Vagina (tissue), 2 donors: ENCODE measurements around the gene ZNF689. TPM values are rescaled to one million over a fixed set of nuclear protein-coding genes. Genes with fewer than 3 reads are reported as not detected.

Source experiments
- DNase-seq, 2 donors: peaks; one replicate each; pipeline ENCODE4 v3.0.0-alpha.2; 2017; ENCODE audit errors: extremely low spot score in 2 of 2
- H3K27ac ChIP-seq: fragments of 200-600 bp; sonication (generic); one replicate; pipeline ENCODE4 v1.5.1; 2019
- H3K27me3 ChIP-seq: fragments of 200-600 bp; sonication (generic); one replicate; pipeline ENCODE4 v1.5.1; 2019
- H3K36me3 ChIP-seq, 2 donors: fragments of 200-600 bp; sonication (generic); one replicate each; pipeline ENCODE4 v1.5.1; 2017 to 2019
- H3K4me1 ChIP-seq: fragments of 200-600 bp; sonication (generic); one replicate; pipeline ENCODE4 v1.5.1; 2019
- H3K4me3 ChIP-seq, 2 donors: fragments of 200-600 bp; sonication (generic); 1 replicate in 1 of 2; 2 replicates in 1 of 2; pipeline ENCODE4 v1.5.1; 2016 to 2019
- H3K9me3 ChIP-seq: fragments of 200-600 bp; sonication (generic); one replicate; pipeline ENCODE4 v1.5.1; 2019
- CTCF ChIP-seq, 3 experiments: fragments of 450-650 bp in 2 of 3; fragments of 200-600 bp in 1 of 3; sonication (generic) in 1 of 3; IDR thresholded peaks; one replicate each; pipeline ENCODE4 v1.5.1; 2017 to 2019; ENCODE audit warnings: antibody characterized with exemption in 3 of 3, mild to moderate bottlenecking in 2 of 3, moderate library complexity in 2 of 3
- POLR2A ChIP-seq, 2 donors: fragments of 450-650 bp; IDR thresholded peaks; one replicate each; pipeline ENCODE4 v1.6.1; 2017; ENCODE audit warnings: antibody characterized with exemption in 2 of 2, mild to moderate bottlenecking in 2 of 2, moderate library complexity in 2 of 2
- POLR2AphosphoS5 ChIP-seq, 2 donors: sonication (generic); formaldehyde crosslinking; IDR thresholded peaks; one replicate each; pipeline ENCODE4 v1.9.0; 2017; ENCODE audit warnings: antibody characterized with exemption in 2 of 2, mild to moderate bottlenecking in 2 of 2, low read depth in 1 of 2; ENCODE audit not compliant: insufficient read depth in 1 of 2
- intact Hi-C: fragments of 100-400 bp; cut with DNase I; formaldehyde crosslinking; loops from one replicate; pipeline ENCODE4 v1.15.1; 2023
- total RNA-seq: library from RNA; depleted of rRNA; stranded (reverse); fragments of >200 nt; gene quantifications from one replicate; pipeline ENCODE4 v1.2.3, GENCODE V29; 2016

ZNF689 gene
- total RNA-seq, 1 donor from 2014 or later: 7.6 TPM

GRCh38 chr16:30649725-30650368, 39.7 kb upstream of the ZNF689 start:
- TF ChIP-seq POLR2AphosphoS5 (IDR thresholded peaks at IDR 0.05; ENCODE audit: insufficient read depth in 1 of 2, low read depth in 1 of 2) (no peak), POLR2A (IDR thresholded peaks at IDR 0.05) (no peak), CTCF (IDR thresholded peaks at IDR 0.05) (no peak)
- peak overlapping the region; percentile 96 for H3K27ac ChIP-seq
- H3K36me3 ChIP-seq: peaks cover 0 to 24% of the 10 kb centered on the region in 2 donors
- H3K9me3 ChIP-seq: no peaks in the 10 kb centered on the region
- H3K4me1 ChIP-seq: peaks cover 25% of the 10 kb centered on the region
- DNase-seq: no peak
- intact Hi-C loops: no loop called here
- peak overlapping the region; percentile 87 to 97 for H3K4me3 ChIP-seq
- no peaks in the 10 kb centered on the region for H3K27me3 ChIP-seq

GRCh38 chr16:30647274-30647571, 37.0 kb upstream of the ZNF689 start:
- Histone ChIP-seq H3K27ac (no peak overlapping the region), H3K27me3 (no peaks in the 10 kb centered on the region), H3K9me3 (no peaks in the 10 kb centered on the region), H3K36me3 (no peaks in the 10 kb centered on the region), H3K4me3 (no peak overlapping the region), H3K4me1 (peaks cover 17% of the 10 kb centered on the region)
- intact Hi-C loops: no loop called here
- no peak for TF ChIP-seq POLR2AphosphoS5 (IDR thresholded peaks at IDR 0.05; ENCODE audit: insufficient read depth in 1 of 2, low read depth in 1 of 2)
- TF ChIP-seq CTCF (IDR thresholded peaks at IDR 0.05): no peak
- no peak for TF ChIP-seq POLR2A (IDR thresholded peaks at IDR 0.05)
- DNase-seq: no peak

- DNase-seq: no peak
- Histone ChIP-seq H3K36me3 (no peaks in the 10 kb centered on the region), H3K9me3 (no peaks in the 10 kb centered on the region), H3K27ac (no peak overlapping the region), H3K4me3 (no peak overlapping the region), H3K27me3 (no peaks in the 10 kb centered on the region), H3K4me1 (peaks cover 6% of the 10 kb centered on the region)
- no peak for TF ChIP-seq POLR2AphosphoS5 (IDR thresholded peaks at IDR 0.05; ENCODE audit: insufficient read depth in 1 of 2, low read depth in 1 of 2)
- no peak for TF ChIP-seq CTCF (IDR thresholded peaks at IDR 0.05)
- TF ChIP-seq POLR2A (IDR thresholded peaks at IDR 0.05): no peak
- intact Hi-C loops: no loop called here
Observed at GRCh38 chr16:30645727-30646126, 35.5 kb upstream of the ZNF689 start.

GRCh38 chr16:30644334-30644830, 34.2 kb upstream of the ZNF689 start:
- H3K27me3 ChIP-seq: no peaks in the 10 kb centered on the region
- no peak overlapping the region for H3K27ac ChIP-seq
- no peak for TF ChIP-seq CTCF (IDR thresholded peaks at IDR 0.05)
- no peak for TF ChIP-seq POLR2AphosphoS5 (IDR thresholded peaks at IDR 0.05; ENCODE audit: insufficient read depth in 1 of 2, low read depth in 1 of 2)
- no peak for TF ChIP-seq POLR2A (IDR thresholded peaks at IDR 0.05)
- no peak overlapping the region for H3K4me3 ChIP-seq
- DNase-seq: no peak
- H3K36me3 ChIP-seq: no peaks in the 10 kb centered on the region
- no peaks in the 10 kb centered on the region for H3K4me1 ChIP-seq
- H3K9me3 ChIP-seq: no peaks in the 10 kb centered on the region
- intact Hi-C loops: no loop called here

- intact Hi-C loops: no loop called here
- Histone ChIP-seq H3K9me3 (no peaks in the 10 kb centered on the region), H3K4me1 (no peaks in the 10 kb centered on the region), H3K27me3 (no peaks in the 10 kb centered on the region), H3K36me3 (no peaks in the 10 kb centered on the region), H3K4me3 (no peak overlapping the region), H3K27ac (no peak overlapping the region)
- TF ChIP-seq CTCF (IDR thresholded peaks at IDR 0.05): no peak
- TF ChIP-seq POLR2AphosphoS5 (IDR thresholded peaks at IDR 0.05; ENCODE audit: insufficient read depth in 1 of 2, low read depth in 1 of 2): no peak
- TF ChIP-seq POLR2A (IDR thresholded peaks at IDR 0.05): no peak
- no peak for DNase-seq
Observed at GRCh38 chr16:30641378-30641982, 31.3 kb upstream of the ZNF689 start.
